Keratinocyte (primary cell): ENCODE results near the gene FRMPD4. TPM values are rescaled to one million over a fixed set of nuclear protein-coding genes. Genes with fewer than 3 reads are reported as not detected.

Experiments used
- DNase-seq: peaks from one replicate; pipeline ENCODE4 v3.0.0-alpha.2; 2011; ENCODE audit warnings: low read depth, missing footprints, low spot score
- FAIRE-seq: peaks from 2 replicates; lab custom pipeline; 2011; peaks lifted over from hg19 to GRCh38; lab: Jason Lieb, UNC
- H2AFZ ChIP-seq: 2 replicates; pipeline ENCODE4 v1.6.0; 2012; ENCODE audit warnings: low read length, control low read depth, inconsistent platforms; ENCODE audit not compliant: control insufficient read depth
- H3K27ac ChIP-seq: 2 replicates; pipeline ENCODE4 v1.5.1; 2011; ENCODE audit warnings: low read length; ENCODE audit not compliant: control insufficient read depth, insufficient read depth
- H3K27me3 ChIP-seq: 3 replicates; pipeline ENCODE4 v1.6.0; 2011; ENCODE audit warnings: low read length; ENCODE audit not compliant: control insufficient read depth, insufficient read depth; ENCODE audit errors: extremely low read depth
- H3K36me3 ChIP-seq, 2 experiments: 2 replicates in 1 of 2; 3 replicates in 1 of 2; pipeline ENCODE4 v1.5.1; 2011; ENCODE audit warnings: low read length in 2 of 2, mild to moderate bottlenecking in 1 of 2; ENCODE audit not compliant: control insufficient read depth in 2 of 2, insufficient read depth in 2 of 2; ENCODE audit errors: extremely low read depth in 1 of 2
- H3K4me1 ChIP-seq: 3 replicates; pipeline ENCODE4 v1.5.1; 2011; ENCODE audit warnings: low read length; ENCODE audit not compliant: control insufficient read depth, insufficient read depth; ENCODE audit errors: extremely low read depth
- H3K4me2 ChIP-seq: 3 replicates; pipeline ENCODE4 v1.6.0; 2011; ENCODE audit warnings: low read depth, low read length; ENCODE audit not compliant: control insufficient read depth, insufficient read depth; ENCODE audit errors: extremely low read depth
- H3K4me3 ChIP-seq, 3 experiments: fragments of 200-600 bp in 1 of 3; sonication (generic) in 1 of 3; 2 replicates in 2 of 3; 3 replicates in 1 of 3; pipeline ENCODE4 v1.5.1; 2011 to 2016; ENCODE audit warnings: low read length in 3 of 3, mild to moderate bottlenecking in 3 of 3, control low read depth in 2 of 3, inconsistent platforms in 1 of 3, low read depth in 1 of 3, mixed read lengths in 1 of 3, mixed run types in 1 of 3, moderate library complexity in 1 of 3; ENCODE audit not compliant: control insufficient read depth in 2 of 3, insufficient read depth in 2 of 3; ENCODE audit errors: extremely low read depth in 1 of 3
- H3K79me2 ChIP-seq: 2 replicates; pipeline ENCODE4 v1.6.0; 2012; ENCODE audit warnings: low read length; ENCODE audit not compliant: control insufficient read depth, insufficient read depth
- H3K9ac ChIP-seq: 3 replicates; pipeline ENCODE4 v1.6.0; 2011; ENCODE audit warnings: low read length; ENCODE audit not compliant: control insufficient read depth, insufficient read depth; ENCODE audit errors: extremely low read depth
- H3K9me1 ChIP-seq: 3 replicates; pipeline ENCODE4 v1.6.0; 2011; ENCODE audit warnings: low read length; ENCODE audit not compliant: control insufficient read depth, insufficient read depth; ENCODE audit errors: extremely low read depth
- H3K9me3 ChIP-seq: 2 replicates; pipeline ENCODE4 v1.5.1; 2012; ENCODE audit warnings: low read depth, low read length; ENCODE audit not compliant: control insufficient read depth
- H4K20me1 ChIP-seq: 3 replicates; pipeline ENCODE4 v1.6.0; 2011; ENCODE audit warnings: low read length; ENCODE audit not compliant: control insufficient read depth, insufficient read depth; ENCODE audit errors: extremely low read depth
- CTCF ChIP-seq, 3 experiments: IDR thresholded peaks in 1 of 3; conservative IDR thresholded peaks in 1 of 3; optimal IDR thresholded peaks in 1 of 3; 2 replicates in 2 of 3; 3 replicates in 1 of 3; pipeline versions ENCODE3 to v1.5.1; 2011; ENCODE audit warnings: low read length in 3 of 3, mild to moderate bottlenecking in 3 of 3, moderate library complexity in 2 of 3, control low read depth in 1 of 3, inconsistent platforms in 1 of 3; ENCODE audit not compliant: insufficient read depth in 2 of 3; ENCODE audit errors: extremely low read depth in 1 of 3
- EZH2 ChIP-seq: IDR thresholded peaks from one replicate; pipeline ENCODE4 v1.6.1; 2012; ENCODE audit warnings: inconsistent platforms, mild to moderate bottlenecking, low read length, moderate library complexity
- dilution Hi-C: fragments of 300-500 bp; cut with MboI; formaldehyde crosslinking; loops from one replicate; pipeline ENCODE4 v1.7.0; 2020; ENCODE audit warnings: low sequenced_read_pairs; ENCODE audit not compliant: extremely low pct_ligation_motif_present
- polyA plus RNA-seq, 5 experiments: library from polyadenylated mRNA; depleted of rRNA in 3 of 5; stranded (reverse) in 3 of 5; stranded (forward) in 1 of 5; unstranded in 1 of 5; fragments of >200 nt; gene quantifications; 1 replicate in 1 of 5; 2 replicates in 3 of 5; 3 replicates in 1 of 5; pipeline versions ENCODE4 v1.2.1 to v1.2.3, GENCODE V29; 2011 to 2012; ENCODE audit warnings: missing spikeins in 2 of 5, low read depth in 1 of 5, low replicate concordance in 1 of 5

Gene FRMPD4
- polyA plus RNA-seq, 1 donor (not counting 4 experiments of a cell fraction or from before 2014, with no cell fraction given): 0.05 TPM

GRCh38 chrX:12554206-12554605 is 415.9 kb downstream of the FRMPD4 start:
- H3K4me2 ChIP-seq: no peak overlapping the region
- no peaks in the 10 kb centered on the region for H3K9me1 ChIP-seq
- no peaks in the 10 kb centered on the region for H3K79me2 ChIP-seq

GRCh38 chrX:12563121-12563520 is 424.8 kb downstream of the FRMPD4 start:
- dilution Hi-C loops: no loop called here
- Histone ChIP-seq H3K36me3 (no peaks in the 10 kb centered on the region), H4K20me1 (no peaks in the 10 kb centered on the region), H3K9me3 (no peaks in the 10 kb centered on the region), H3K4me1 (peaks cover 4% of the 10 kb centered on the region), H3K4me2 (no peak overlapping the region), H2AFZ (no peak overlapping the region), H3K9ac (no peak overlapping the region), H3K27ac (no peak overlapping the region), H3K4me3 (no peak overlapping the region), H3K79me2 (no peaks in the 10 kb centered on the region), H3K27me3 (no peaks in the 10 kb centered on the region), H3K9me1 (no peaks in the 10 kb centered on the region)
- DNase-seq: peak; percentile 19
- peak; percentile 23 for FAIRE-seq
- TF ChIP-seq EZH2 (no peak), CTCF (optimal IDR thresholded peaks at IDR 0.05 in 1 of 3, IDR thresholded peaks at IDR 0.05 in 1 of 3, conservative IDR thresholded peaks at IDR 0.05 in 1 of 3; ENCODE audit: extremely low read depth in 1 of 3, insufficient read depth in 2 of 3, low read length in 3 of 3) (no peak)

More at GRCh38 chrX:12554206-12554605, 415.9 kb downstream of the FRMPD4 start:
- Histone ChIP-seq H3K4me3 (no peak overlapping the region), H3K27me3 (no peaks in the 10 kb centered on the region), H3K36me3 (no peaks in the 10 kb centered on the region), H2AFZ (no peak overlapping the region), H3K9ac (no peak overlapping the region), H4K20me1 (no peaks in the 10 kb centered on the region), H3K4me1 (no peaks in the 10 kb centered on the region), H3K27ac (no peak overlapping the region), H3K9me3 (no peaks in the 10 kb centered on the region)
- FAIRE-seq (no peak), DNase-seq (no peak)
- TF ChIP-seq CTCF (optimal IDR thresholded peaks at IDR 0.05 in 1 of 3, IDR thresholded peaks at IDR 0.05 in 1 of 3, conservative IDR thresholded peaks at IDR 0.05 in 1 of 3; ENCODE audit: extremely low read depth in 1 of 3, insufficient read depth in 2 of 3, low read length in 3 of 3) (no peak), EZH2 (no peak)
- dilution Hi-C loops: no loop called here
